IPS DF 4.7 (cell line): ENCODE results near the gene GAB1.

ENCODE experiments used
- DNase-seq: peaks from one replicate; pipeline ENCODE4 v3.0.0-alpha.2; 2013; ENCODE audit warnings: low spot score; ENCODE audit errors: extremely low read depth

The GAB1 gene

GRCh38 chr4:143357161-143357845 lies 20.6 kb downstream of the GAB1 start:
- no peak for DNase-seq

GRCh38 chr4:143358419-143358818 lies 21.7 kb downstream of the GAB1 start:
- no peak for DNase-seq

DNA sequence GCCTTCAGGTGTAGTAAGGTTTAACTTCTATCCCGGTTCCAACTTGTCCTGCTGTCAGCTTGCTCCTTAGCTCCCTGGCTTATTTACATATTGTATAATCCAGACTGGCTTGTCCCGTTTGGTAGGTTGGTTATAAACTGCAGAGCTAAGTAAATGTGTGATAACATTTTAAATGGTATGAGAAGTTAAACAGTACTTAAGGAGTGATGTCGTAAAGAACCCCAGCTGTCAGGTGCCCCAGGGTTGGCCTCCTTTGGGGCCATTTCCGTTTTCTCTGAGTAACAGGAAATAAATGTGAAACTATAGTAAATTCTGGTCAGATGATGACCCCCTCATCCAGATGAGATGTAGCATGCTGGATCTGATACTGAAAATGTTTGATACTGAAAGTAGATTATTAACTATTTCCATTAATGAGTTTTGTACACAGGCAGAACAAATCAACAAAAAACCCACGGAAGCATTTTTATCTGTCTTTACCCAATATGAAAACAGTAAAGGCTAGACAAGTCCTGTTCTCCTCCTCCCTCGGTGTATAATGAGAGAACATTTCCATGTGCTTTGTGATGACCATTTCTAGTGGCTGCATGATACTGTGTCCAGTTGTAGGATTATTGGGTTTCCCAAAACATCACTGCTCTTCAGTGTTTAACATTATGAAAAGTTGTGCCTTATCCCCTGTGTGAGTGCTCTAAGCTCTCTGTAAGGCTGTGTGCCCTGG lies 22.4 kb downstream of the GAB1 start:
- DNase-seq: no peak

- DNase-seq: no peak
These were observed 23.0 kb downstream of the GAB1 start for GRCh38 chr4:143359644-143360193.

- DNase-seq: no peak
These were observed 24.4 kb downstream of the GAB1 start for GRCh38 chr4:143360838-143361625.

GRCh38 chr4:143362349-143363046 lies 25.8 kb downstream of the GAB1 start:
- no peak for DNase-seq

- no peak for DNase-seq
These were observed 26.7 kb downstream of the GAB1 start for GRCh38 chr4:143363332-143363731.

DNA sequence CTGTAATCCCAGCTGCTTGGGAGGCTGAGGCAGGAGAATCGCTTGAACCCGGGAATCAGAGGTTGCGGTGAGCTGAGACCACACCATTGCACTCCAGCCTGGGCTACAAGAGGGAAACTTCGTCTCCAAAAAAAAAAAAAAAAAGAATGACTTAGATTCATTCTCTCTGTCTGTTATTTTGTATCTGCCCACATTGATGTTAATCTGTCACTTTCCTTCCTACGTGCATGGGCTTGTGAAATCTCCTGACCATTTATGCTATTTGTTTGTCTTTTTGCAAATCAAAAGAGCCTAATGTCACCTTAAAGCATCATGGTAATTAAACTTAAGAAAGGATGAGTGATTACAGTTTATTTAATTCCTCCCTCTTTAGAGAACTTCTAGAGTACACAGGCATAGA lies 27.4 kb downstream of the GAB1 start:
- no peak for DNase-seq

DNA sequence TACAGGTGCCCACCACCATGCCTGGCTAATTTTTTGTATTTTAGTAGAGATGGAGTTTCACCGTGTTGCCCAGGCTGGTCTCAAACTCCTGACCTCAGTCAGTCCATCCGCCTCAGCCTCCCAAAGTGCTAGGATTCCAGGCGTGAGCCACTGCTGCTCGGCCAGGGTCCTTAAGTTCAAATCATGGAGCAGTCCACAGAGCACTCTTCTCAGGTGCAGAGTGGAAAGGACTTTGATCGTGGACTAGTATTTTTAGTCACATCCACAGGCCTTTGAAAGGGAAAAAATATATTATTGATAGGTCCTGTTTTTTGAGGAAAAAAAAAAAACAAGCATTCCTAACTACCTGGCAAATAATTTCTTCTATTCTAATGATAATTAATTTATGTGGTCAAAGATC lies 31.2 kb downstream of the GAB1 start:
- no peak for DNase-seq

GRCh38 chr4:143369552-143369951 lies 32.9 kb downstream of the GAB1 start:
- DNase-seq: no peak

- no peak for DNase-seq
These were observed 35.6 kb downstream of the GAB1 start for GRCh38 chr4:143372093-143372915.

DNA sequence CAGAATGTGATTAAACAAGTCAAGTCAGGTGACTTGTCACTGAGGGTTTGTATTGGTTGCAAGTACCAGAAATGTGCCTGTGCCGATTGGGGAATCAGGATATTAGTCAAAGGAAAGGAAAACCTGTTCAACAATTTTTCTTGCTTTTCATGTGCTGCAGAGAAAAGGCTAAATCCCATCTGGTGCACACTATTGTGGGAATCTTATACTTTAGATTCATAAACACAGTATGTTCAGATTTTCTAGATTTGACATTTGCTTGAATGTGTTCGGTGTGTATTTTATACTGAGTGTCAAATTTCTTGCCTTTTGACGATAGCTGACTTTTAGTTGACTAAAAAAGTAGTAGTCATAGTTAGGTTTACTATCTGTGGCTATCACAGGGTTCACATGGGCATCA lies 37.6 kb downstream of the GAB1 start:
- DNase-seq: no peak

DNA sequence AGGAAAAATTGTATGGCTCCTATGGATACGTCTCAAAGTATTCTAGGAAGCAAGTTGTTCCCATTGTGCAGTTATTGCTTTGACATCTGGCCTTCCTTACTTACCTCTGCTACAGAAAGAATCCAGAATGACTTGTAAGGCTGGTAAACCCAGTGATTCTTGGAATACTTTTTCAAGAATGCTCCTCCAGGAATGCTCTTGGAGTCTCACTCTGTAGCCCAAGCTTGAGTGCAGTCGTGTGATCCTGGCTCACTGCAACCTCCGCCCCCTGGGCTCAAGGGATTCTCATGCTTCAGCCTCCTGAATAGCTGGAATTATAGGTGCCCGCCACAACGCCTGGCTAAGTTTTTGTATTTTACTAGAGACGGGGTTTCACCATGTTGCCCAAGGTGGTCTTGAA lies 38.1 kb downstream of the GAB1 start:
- no peak for DNase-seq

- DNase-seq: no peak
These were observed 38.8 kb downstream of the GAB1 start for GRCh38 chr4:143375326-143376073.

- DNase-seq: no peak
These were observed 41.0 kb downstream of the GAB1 start for GRCh38 chr4:143377611-143378099.

DNA sequence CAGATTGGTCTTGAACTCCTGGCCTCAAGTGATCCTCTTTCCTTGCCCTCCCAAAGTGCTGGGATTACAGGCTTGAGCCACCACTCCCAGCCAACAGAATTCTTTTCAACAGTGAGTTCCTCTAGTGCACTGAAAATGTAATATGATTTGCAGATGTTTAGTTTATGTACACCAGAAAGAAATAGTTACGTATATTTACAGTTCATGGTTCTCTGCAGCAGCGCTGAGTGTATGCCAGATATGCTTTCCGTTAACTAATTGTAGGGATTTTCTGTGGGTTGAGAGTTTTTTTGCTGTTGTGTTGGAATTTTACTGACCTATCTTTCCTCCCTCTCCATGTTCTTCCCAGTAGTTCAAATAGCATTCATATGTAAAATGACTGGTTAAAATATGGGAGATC lies 44.0 kb downstream of the GAB1 start:
- no peak for DNase-seq

DNA sequence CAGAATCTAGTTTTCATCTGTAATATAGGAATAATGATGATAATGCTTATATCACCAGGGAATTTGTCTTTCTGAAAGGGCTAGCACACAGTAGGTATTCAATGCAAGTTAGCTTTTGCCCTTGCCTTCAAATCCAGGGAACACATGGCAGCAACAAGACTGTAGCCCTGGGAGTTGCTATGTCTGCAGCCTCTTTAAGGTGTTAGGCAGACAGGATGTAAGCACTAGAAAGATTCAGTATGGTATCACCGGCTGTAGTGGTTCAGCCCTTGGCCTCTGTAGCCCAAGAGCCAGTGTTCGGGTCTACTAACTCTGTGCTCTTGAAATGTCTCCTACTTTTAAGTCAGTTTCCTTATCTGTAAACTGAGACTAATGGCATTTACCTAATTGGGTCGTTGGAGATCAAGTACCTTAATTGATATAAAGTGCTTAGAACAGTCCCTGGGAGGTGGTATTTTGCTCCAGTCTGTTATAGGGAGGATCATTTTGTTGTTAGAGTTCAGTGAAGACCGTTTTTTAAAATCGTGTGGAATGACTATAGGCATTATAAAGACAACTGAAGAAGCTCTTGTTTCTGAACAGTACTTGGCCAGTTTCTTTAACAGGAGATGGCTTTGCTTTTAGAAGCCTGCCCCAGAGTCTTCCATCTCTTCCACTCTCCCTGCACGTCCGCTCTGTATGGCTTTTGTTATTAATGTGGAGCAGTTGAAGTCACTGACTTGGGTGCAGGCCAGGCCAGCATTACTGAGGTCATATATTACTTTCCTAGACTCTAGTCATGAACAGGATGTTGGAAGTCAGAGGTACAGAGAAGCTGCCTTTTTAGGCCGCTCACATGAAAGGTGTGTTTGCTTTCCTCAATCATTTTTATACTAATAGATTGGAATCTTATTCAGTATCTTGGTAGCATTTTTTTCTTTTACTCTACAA lies 44.8 kb downstream of the GAB1 start:
- no peak for DNase-seq

GRCh38 chr4:143382596-143382995 lies 45.9 kb downstream of the GAB1 start:
- no peak for DNase-seq
